Measurements from ENCODE around the gene TMEM131.
"Not testable (repeated sequence)": the region's sequence is repeated elsewhere in the genome, so short reads cannot be mapped to it uniquely, and the experiment has no call there.

TMEM131 gene

DNA sequence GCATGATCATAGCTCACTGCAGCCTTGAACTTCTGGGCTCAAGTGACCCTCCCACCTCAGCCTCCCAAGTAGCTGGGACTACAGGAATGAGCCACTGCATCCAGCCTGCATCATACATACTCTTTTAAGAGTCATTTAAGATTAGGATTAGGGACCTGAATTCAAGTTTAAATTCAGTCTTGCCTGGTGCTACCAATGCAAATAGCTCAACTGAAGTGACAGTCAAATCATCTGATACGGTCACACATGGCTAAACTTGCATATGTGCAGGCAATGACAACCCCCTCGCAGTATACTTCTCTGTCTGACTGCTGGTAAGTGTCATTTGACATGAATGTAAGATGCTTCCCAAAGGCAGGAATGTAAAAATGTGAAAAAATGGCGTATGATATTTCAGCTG is 31.8 kb upstream of the TMEM131 start:
- TF ChIP-seq, protein P1, sequence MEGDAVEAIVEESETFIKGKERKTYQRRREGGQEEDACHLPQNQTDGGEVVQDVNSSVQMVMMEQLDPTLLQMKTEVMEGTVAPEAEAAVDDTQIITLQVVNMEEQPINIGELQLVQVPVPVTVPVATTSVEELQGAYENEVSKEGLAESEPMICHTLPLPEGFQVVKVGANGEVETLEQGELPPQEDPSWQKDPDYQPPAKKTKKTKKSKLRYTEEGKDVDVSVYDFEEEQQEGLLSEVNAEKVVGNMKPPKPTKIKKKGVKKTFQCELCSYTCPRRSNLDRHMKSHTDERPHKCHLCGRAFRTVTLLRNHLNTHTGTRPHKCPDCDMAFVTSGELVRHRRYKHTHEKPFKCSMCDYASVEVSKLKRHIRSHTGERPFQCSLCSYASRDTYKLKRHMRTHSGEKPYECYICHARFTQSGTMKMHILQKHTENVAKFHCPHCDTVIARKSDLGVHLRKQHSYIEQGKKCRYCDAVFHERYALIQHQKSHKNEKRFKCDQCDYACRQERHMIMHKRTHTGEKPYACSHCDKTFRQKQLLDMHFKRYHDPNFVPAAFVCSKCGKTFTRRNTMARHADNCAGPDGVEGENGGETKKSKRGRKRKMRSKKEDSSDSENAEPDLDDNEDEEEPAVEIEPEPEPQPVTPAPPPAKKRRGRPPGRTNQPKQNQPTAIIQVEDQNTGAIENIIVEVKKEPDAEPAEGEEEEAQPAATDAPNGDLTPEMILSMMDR (IDR thresholded peaks at IDR 0.05; ENCODE audit: borderline replicate concordance, insufficient read depth, low read depth, low read length), result no peak
- H3K4me3 ChIP-seq (ENCODE audit: low read depth, low read length), result no peak overlapping the region

DNA sequence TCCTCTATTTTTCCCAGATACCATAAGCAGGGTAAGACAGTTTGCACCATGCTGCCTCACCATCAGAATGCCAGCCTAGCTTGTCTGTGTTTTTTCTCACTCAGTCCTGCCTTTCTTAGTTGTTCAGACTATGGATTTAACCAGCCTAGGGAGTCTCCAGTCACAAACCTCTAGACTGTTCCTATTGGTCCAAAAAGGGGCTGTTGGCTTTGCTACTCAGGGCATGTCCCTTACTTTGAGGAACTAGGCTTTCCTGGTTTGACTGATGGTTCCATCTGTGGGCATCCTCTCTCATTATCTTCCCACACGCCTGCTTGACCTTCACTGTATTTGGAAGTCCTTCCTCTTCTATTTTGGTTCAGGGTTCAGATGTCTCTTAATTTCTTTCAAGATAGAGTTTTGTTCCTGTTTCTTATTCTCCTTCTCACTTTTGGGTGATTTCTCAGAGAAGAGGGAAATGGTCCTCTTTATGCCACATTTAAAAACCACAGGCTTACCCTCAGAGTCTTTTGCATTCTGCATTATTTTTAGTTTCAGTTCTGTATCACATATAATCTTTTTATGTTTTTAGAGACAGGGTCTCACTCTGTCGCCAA is 31.3 kb upstream of the TMEM131 start:
- H3K4me3 ChIP-seq (ENCODE audit: low read depth, low read length), result peak overlapping the region; percentile 0
- TF ChIP-seq, protein P1 (IDR thresholded peaks at IDR 0.05; ENCODE audit: borderline replicate concordance, insufficient read depth, low read depth, low read length), result no peak

DNA sequence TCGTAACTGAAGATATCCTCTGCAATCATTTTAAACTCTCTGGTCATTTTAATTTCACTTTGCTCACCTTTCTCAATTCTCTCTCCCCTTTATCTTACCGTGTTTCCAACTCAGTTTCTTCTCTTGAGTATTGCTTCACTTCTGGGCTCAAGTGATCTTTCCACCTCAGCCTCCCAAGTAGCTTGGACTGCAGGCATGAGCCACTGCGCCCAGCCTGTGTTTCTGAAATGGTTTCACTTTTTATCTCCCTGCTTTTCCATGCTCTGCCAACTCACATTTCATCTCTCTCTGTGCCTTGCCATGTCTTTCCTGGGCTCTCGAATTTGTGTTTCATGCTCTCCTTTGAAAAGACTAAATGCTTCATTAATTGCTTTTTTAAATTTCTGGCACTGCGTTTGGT is 30.5 kb upstream of the TMEM131 start:
- TF ChIP-seq, protein P1 (IDR thresholded peaks at IDR 0.05; ENCODE audit: borderline replicate concordance, insufficient read depth, low read depth, low read length), result no peak
- H3K4me3 ChIP-seq (ENCODE audit: low read depth, low read length), result peak overlapping the region; percentile 0

DNA sequence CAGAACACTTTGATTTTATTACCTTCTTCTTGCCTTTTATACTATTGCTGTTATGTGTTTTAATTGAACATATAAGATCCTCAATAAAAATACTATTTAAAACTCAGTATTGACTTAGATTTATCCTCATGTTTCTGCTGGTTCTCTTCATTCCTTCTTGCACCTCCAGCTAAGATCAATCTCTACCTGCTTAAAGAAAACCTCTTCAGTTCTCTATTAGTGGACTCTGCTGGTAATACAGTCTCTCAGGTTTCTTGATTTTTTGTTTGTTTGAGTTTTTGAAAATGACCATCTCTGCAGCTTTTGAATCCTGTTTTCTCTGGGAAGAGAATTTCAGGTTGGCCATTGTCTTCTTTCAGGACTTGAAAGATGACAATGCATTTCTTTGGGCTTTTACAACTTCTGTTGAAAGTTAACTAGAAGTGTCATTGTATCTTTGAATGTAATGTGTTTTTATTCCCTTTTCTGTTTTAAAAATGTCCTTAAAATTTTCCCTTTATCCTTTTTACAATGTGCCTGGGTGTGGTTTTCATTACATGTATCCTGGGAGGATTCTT is 29.8 kb upstream of the TMEM131 start:
- TF ChIP-seq, protein P1 (IDR thresholded peaks at IDR 0.05; ENCODE audit: borderline replicate concordance, insufficient read depth, low read depth, low read length), result no peak
- H3K4me3 ChIP-seq (ENCODE audit: low read depth, low read length), result no peak overlapping the region

DNA sequence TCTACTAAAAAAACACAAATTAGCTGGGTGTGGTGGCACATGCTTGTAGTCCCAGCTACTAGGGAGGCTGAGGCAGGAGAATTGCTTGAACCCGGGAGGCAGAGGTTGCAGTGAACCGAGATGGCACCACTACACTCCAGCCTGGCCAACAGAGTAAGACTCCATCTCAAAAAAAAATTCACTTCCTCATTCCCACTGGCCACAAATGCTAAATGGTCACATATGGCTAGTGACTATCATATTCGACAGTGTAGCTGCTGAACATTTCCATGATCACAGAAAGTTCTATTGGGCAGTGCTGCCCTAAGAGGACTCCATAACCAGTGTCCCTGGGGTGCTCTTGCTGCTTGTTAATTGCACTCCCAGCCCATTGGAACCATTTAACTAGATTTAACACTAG is 26.3 kb upstream of the TMEM131 start:
- not testable (repeated sequence) for H3K4me3 ChIP-seq (ENCODE audit: low read depth, low read length)

DNA sequence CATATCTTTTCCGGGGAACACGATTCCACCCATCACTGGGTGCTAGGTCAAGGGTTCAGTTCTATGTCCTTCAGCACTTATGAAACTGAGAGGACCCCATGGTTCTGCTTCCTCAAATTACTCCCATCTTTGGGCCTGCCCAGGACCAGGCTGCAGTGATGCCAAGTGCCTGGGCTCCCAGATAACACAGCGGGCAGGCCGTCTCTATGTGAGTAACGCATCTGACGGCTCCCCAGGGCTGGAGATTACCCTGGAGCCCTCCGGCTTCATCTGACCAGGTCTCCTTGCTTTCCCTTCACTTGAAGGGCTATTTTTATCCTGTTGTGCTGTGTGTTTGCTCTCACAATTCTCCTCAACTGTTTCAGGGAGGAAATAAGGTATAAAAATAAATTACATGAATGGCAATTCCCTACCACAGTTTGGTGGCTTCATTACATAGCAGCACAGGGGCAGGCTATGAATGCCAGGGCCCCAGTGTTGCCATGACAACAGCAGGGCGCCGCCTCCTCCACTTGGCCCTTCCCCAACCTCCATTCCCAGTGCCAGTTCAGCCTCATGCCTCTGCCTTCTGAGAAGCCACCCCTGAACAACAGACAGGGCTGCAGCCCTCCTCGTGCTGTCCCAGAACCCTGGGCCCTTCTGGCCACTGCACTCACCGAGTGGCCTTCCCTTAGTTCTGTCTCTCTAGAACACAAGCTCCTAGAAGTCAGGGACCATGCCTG is 25.4 kb upstream of the TMEM131 start:
- TF ChIP-seq, protein P1 (IDR thresholded peaks at IDR 0.05; ENCODE audit: borderline replicate concordance, insufficient read depth, low read depth, low read length), result no peak
- no peak overlapping the region for H3K4me3 ChIP-seq (ENCODE audit: low read depth, low read length)

DNA sequence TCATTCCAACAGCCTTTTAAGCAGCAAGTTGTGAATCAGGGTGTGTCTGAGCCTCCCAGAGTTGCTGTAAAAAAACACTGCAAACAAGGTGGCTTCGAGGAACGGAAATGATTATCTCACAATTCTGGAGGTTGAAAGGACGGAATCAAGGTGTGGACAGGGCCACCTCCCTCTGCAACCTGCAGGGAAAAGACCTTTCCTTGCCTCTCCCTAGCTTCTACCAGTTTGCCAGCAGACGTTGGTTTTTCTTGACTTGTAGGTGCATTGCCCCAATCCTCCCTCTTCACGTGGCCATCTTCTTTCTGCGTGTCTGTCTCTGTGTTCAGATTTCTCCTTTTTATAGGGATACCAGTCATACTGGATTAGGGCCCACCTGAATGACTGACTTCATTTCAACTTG is 24.8 kb upstream of the TMEM131 start:
- TF ChIP-seq, protein P1 (IDR thresholded peaks at IDR 0.05; ENCODE audit: borderline replicate concordance, insufficient read depth, low read depth, low read length), result no peak

More for the DNA sequence above, 24.8 kb upstream of the TMEM131 start:
- no peak overlapping the region for H3K4me3 ChIP-seq (ENCODE audit: low read depth, low read length)
